H9 (cell line): ENCODE measurements around the gene PRICKLE1. TPM values are rescaled to one million over a fixed set of nuclear protein-coding genes. Genes with fewer than 3 reads are reported as not detected.
A peak's percentile ranks its signal among the peaks of the same experiment; 100 is the strongest.

Source experiments
- DNase-seq: peaks from one replicate; pipeline ENCODE4 v3.0.0-alpha.2; 2017
- H2AFZ ChIP-seq: one replicate; pipeline ENCODE4 v1.6.1; 2013; ENCODE audit warnings: mild to moderate bottlenecking, low read length, control low read depth, moderate library complexity
- H2AK5ac ChIP-seq: 2 replicates; pipeline ENCODE4 v1.6.1; 2013; ENCODE audit warnings: low read length, control low read depth, mixed read lengths; ENCODE audit not compliant: insufficient read length
- H2BK120ac ChIP-seq: one replicate; pipeline ENCODE4 v1.6.1; 2013; ENCODE audit warnings: low read depth, mild to moderate bottlenecking, low read length, control low read depth, inconsistent platforms; ENCODE audit not compliant: poor library complexity, severe bottlenecking
- H2BK12ac ChIP-seq: 2 replicates; pipeline ENCODE4 v1.6.1; 2013; ENCODE audit warnings: low read length, control low read depth, mixed read lengths, low read depth; ENCODE audit not compliant: insufficient read length
- H2BK15ac ChIP-seq: 2 replicates; pipeline ENCODE4 v1.6.1; 2013; ENCODE audit warnings: low read depth, low read length, control low read depth
- H2BK20ac ChIP-seq: one replicate; pipeline ENCODE4 v1.6.1; 2013; ENCODE audit warnings: low read depth, mild to moderate bottlenecking, low read length, control low read depth, inconsistent platforms; ENCODE audit not compliant: poor library complexity, severe bottlenecking
- H2BK5ac ChIP-seq: 2 replicates; pipeline ENCODE4 v1.6.1; 2013; ENCODE audit warnings: low read length, control low read depth, mixed read lengths; ENCODE audit not compliant: insufficient read length
- H3K14ac ChIP-seq: 2 replicates; pipeline ENCODE4 v1.6.1; 2013; ENCODE audit warnings: low read length, control low read depth; ENCODE audit not compliant: insufficient read depth
- H3K18ac ChIP-seq: 2 replicates; pipeline ENCODE4 v1.6.1; 2013; ENCODE audit warnings: low read depth, mild to moderate bottlenecking, mixed read lengths, low read length, control low read depth; ENCODE audit not compliant: insufficient read length
- H3K23ac ChIP-seq: 2 replicates; pipeline ENCODE4 v1.6.1; 2013; ENCODE audit warnings: low read length, control low read depth, mixed read lengths, low read depth; ENCODE audit not compliant: insufficient read length
- H3K23me2 ChIP-seq: 2 replicates; pipeline ENCODE4 v1.6.1; 2013; ENCODE audit warnings: low read depth, mild to moderate bottlenecking, mixed read lengths, low read length, control low read depth; ENCODE audit not compliant: insufficient read length, poor library complexity, severe bottlenecking
- H3K27ac ChIP-seq: 2 replicates; pipeline ENCODE4 v1.5.1; 2013; ENCODE audit warnings: low read length, control low read depth, mixed read lengths, low read depth; ENCODE audit not compliant: insufficient read length
- H3K27me3 ChIP-seq: 2 replicates; pipeline ENCODE4 v1.6.1; 2013; ENCODE audit warnings: low read length, control low read depth, inconsistent platforms; ENCODE audit not compliant: insufficient read depth
- H3K4ac ChIP-seq: 2 replicates; pipeline ENCODE4 v1.6.1; 2013; ENCODE audit warnings: low read depth, mild to moderate bottlenecking, control low read depth, inconsistent platforms, low read length, moderate library complexity
- H3K4me1 ChIP-seq: 2 replicates; pipeline ENCODE4 v1.6.1; 2013; ENCODE audit warnings: low read length, control low read depth, inconsistent platforms; ENCODE audit not compliant: insufficient read depth
- H3K4me2 ChIP-seq: 2 replicates; pipeline ENCODE4 v1.6.1; 2013; ENCODE audit warnings: low read length, control low read depth, mixed read lengths; ENCODE audit not compliant: insufficient read length, insufficient read depth
- H3K56ac ChIP-seq: 2 replicates; pipeline ENCODE4 v1.6.1; 2013; ENCODE audit warnings: low read depth, mild to moderate bottlenecking, mixed read lengths, low read length, control low read depth; ENCODE audit not compliant: insufficient read length
- H3K79me1 ChIP-seq: 2 replicates; pipeline ENCODE4 v1.6.1; 2013; ENCODE audit warnings: low read depth, mild to moderate bottlenecking, moderate library complexity, low read length, control low read depth, inconsistent platforms; ENCODE audit not compliant: insufficient read depth, poor library complexity, severe bottlenecking
- H3K79me2 ChIP-seq: 2 replicates; pipeline ENCODE4 v1.6.1; 2013; ENCODE audit warnings: low read length, control low read depth, inconsistent platforms; ENCODE audit not compliant: insufficient read depth
- H3K9ac ChIP-seq: 2 replicates; pipeline ENCODE4 v1.6.1; 2013; ENCODE audit warnings: low read length, control low read depth, mixed read lengths; ENCODE audit not compliant: insufficient read length; ENCODE audit errors: extremely low read depth
- H3K9me3 ChIP-seq: one replicate; pipeline ENCODE4 v1.6.1; 2013; ENCODE audit warnings: low read depth, low read length, inconsistent platforms; ENCODE audit not compliant: control insufficient read depth
- H3T11ph ChIP-seq: one replicate; pipeline ENCODE4 v1.6.1; 2013; ENCODE audit warnings: mild to moderate bottlenecking, low read length, control low read depth, inconsistent platforms
- H4K20me1 ChIP-seq: one replicate; pipeline ENCODE4 v1.6.1; 2013; ENCODE audit not compliant: control insufficient read depth, insufficient read length, insufficient read depth
- H4K5ac ChIP-seq: 2 replicates; pipeline ENCODE4 v1.6.1; 2013; ENCODE audit warnings: low read depth, mild to moderate bottlenecking, mixed read lengths, low read length, control low read depth; ENCODE audit not compliant: insufficient read length
- H4K8ac ChIP-seq: replicated peaks from 2 replicates; pipeline ENCODE4 v1.6.1; 2013; ENCODE audit warnings: low read length, control low read depth, mixed read lengths, low read depth; ENCODE audit not compliant: insufficient read length
- H4K91ac ChIP-seq: 2 replicates; pipeline ENCODE4 v1.6.1; 2013; ENCODE audit warnings: low read depth, mild to moderate bottlenecking, moderate library complexity, mixed read lengths, low read length, control low read depth; ENCODE audit not compliant: insufficient read length
- H3K27ac Mint-ChIP-seq, 3 experiments: 2 replicates in 2 of 3; 3 replicates in 1 of 3; pipeline ENCODE4 v1.8.0; 2020 to 2021; ENCODE audit warnings: mixed read lengths in 3 of 3, mild to moderate bottlenecking in 1 of 3, moderate library complexity in 1 of 3
- H3K27me3 Mint-ChIP-seq: 2 replicates; pipeline ENCODE4 v1.8.0; 2021; ENCODE audit warnings: low read depth, mild to moderate bottlenecking, moderate library complexity, mixed read lengths
- H3K36me3 Mint-ChIP-seq, 3 experiments: 2 replicates in 2 of 3; 3 replicates in 1 of 3; pipeline ENCODE4 v1.8.0; 2020 to 2021; ENCODE audit warnings: low read depth in 3 of 3, mixed read lengths in 3 of 3; ENCODE audit not compliant: insufficient read depth in 1 of 3
- H3K4me1 Mint-ChIP-seq, 2 experiments: 2 replicates each; pipeline ENCODE4 v1.8.0; 2020; ENCODE audit warnings: mixed read lengths in 2 of 2
- H3K4me3 Mint-ChIP-seq, 2 experiments: 2 replicates in 1 of 2; 3 replicates in 1 of 2; pipeline ENCODE4 v1.8.0; 2020 to 2021; ENCODE audit warnings: mild to moderate bottlenecking in 2 of 2, mixed read lengths in 2 of 2, moderate library complexity in 1 of 2
- H3K9me3 Mint-ChIP-seq, 2 experiments: 2 replicates in 1 of 2; 3 replicates in 1 of 2; pipeline ENCODE4 v1.8.0; 2020; ENCODE audit warnings: mild to moderate bottlenecking in 2 of 2, mixed read lengths in 2 of 2, moderate library complexity in 1 of 2
- WGBS: extraction: QIAGEN DNeasy Blood & Tissue Kit; methylation state at CpG from one replicate; pipeline ENCODE4 v1.1.7; 2013; ENCODE audit warnings: missing lambda C conversion rate, low lambda C conversion rate, mixed read lengths; ENCODE audit not compliant: insufficient read length; ENCODE audit errors: extremely low coverage; 5-methylcytosine and 5-hydroxymethylcytosine counted together
- total RNA-seq: library from RNA; stranded (reverse); gene quantifications from 2 replicates; pipeline ENCODE4 v1.2.1, GENCODE V29; 2021
- TF ChIP-seq, protein P1 (sequence below): fragments of 200-600 bp; sonication (generic); conservative IDR thresholded peaks from 3 replicates; pipeline ENCODE4 v1.8.0; 2021; ENCODE audit warnings: antibody characterized with exemption, mild to moderate bottlenecking

PRICKLE1 gene
- total RNA-seq, 1 experiment from 2014 or later: 20.5 TPM

DNA sequence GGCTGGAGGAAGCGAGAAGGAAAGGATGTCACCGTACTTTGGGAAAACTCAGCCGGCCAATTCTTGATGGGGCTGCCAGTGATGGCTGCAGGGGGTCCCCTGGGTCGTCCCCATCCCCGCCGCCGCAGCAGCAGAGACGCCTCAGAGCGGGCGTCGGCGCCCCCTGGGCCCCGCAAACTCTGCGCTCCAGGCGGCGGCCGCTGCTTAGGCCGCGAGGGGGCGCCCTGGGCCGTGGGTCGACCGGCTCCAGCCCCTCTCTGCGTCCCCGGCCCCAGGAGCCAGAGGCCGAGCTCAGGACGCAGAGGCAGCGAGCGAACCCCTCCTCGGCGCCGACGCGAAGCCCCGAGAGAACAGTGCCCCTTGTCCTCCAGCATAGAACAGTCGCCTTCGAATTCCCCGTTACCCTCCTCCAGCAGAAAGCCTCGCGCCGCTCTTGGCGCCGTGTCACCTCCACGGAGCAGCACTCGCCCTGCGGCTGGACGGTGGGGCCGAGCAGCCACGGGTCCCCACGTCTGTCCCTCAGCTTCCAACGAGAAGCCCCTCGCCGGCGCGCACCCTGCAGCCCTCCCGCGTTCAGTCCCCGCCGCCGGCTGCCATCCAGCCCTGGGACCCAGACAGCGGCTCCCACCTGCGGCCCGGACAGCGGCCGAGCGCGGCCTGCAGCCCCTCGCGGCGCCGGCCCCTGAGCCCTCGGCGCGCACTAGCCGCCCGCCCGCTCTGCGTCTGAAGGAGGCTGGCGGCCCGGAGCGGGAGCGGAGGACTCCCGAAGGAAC lies 106.6 kb downstream of the PRICKLE1 start:
- Histone ChIP-seq H2BK12ac (no peak overlapping the region), H2AFZ (no peak overlapping the region), H4K91ac (no peak overlapping the region), H3K79me2 (peaks cover 33% of the 10 kb centered on the region; the same call in 1 of the 2 replicates), H3T11ph (no peak overlapping the region), H2AK5ac (no peak overlapping the region), H3K79me1 (no peaks in the 10 kb centered on the region), H3K4me1 (peaks cover 9% of the 10 kb centered on the region), H4K8ac (no peak overlapping the region), H3K14ac (peak overlapping the region; percentile 88), H3K18ac (peak overlapping the region; percentile 68), H3K23me2 (peaks cover 18% of the 10 kb centered on the region), H3K56ac (no peak overlapping the region), H3K4me2 (peak overlapping the region; percentile 100), H3K4ac (no peak overlapping the region), H4K5ac (no peak overlapping the region), H3K23ac (no peak overlapping the region), H2BK20ac (no peak overlapping the region), H2BK15ac (no peak overlapping the region), H3K27ac (no peak overlapping the region), H2BK5ac (no peak overlapping the region), H4K20me1 (no peaks in the 10 kb centered on the region), H3K9ac (peak overlapping the region; percentile 84), H3K27me3 (peaks cover 8% of the 10 kb centered on the region; the same call in 1 of the 2 replicates), H2BK120ac (no peak overlapping the region), H3K9me3 (no peaks in the 10 kb centered on the region)
- TF ChIP-seq, protein P1, sequence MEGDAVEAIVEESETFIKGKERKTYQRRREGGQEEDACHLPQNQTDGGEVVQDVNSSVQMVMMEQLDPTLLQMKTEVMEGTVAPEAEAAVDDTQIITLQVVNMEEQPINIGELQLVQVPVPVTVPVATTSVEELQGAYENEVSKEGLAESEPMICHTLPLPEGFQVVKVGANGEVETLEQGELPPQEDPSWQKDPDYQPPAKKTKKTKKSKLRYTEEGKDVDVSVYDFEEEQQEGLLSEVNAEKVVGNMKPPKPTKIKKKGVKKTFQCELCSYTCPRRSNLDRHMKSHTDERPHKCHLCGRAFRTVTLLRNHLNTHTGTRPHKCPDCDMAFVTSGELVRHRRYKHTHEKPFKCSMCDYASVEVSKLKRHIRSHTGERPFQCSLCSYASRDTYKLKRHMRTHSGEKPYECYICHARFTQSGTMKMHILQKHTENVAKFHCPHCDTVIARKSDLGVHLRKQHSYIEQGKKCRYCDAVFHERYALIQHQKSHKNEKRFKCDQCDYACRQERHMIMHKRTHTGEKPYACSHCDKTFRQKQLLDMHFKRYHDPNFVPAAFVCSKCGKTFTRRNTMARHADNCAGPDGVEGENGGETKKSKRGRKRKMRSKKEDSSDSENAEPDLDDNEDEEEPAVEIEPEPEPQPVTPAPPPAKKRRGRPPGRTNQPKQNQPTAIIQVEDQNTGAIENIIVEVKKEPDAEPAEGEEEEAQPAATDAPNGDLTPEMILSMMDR: peak; percentile 97
- Mint-ChIP-seq H3K9me3 (peaks cover 0 to 4% of the 10 kb centered on the region in 2 experiments; a peak in 1 of 5 replicates), H3K36me3 (peaks cover 4 to 10% (median 6%) of the 10 kb centered on the region in 3 experiments; a peak in 4 of 7 replicates), H3K4me3 (peak overlapping the region; percentile 91 to 97), H3K27ac (peak overlapping the region; percentile 87 to 97 (median 89); a peak in 6 of 7 replicates), H3K27me3 (peaks cover 38% of the 10 kb centered on the region), H3K4me1 (peaks cover 75 to 77% of the 10 kb centered on the region in 2 experiments)
- WGBS: no CpG with 5 or more reads among the region's 83 CpGs
- peak; percentile 86 for DNase-seq
